ENCODE measurements around the gene MAN1A2. TPM values are rescaled to one million over a fixed set of nuclear protein-coding genes. Genes with fewer than 3 reads are reported as not detected.

MAN1A2 gene
- polyA plus RNA-seq, 1 donor from 2014 or later: 25.0 TPM

DNA sequence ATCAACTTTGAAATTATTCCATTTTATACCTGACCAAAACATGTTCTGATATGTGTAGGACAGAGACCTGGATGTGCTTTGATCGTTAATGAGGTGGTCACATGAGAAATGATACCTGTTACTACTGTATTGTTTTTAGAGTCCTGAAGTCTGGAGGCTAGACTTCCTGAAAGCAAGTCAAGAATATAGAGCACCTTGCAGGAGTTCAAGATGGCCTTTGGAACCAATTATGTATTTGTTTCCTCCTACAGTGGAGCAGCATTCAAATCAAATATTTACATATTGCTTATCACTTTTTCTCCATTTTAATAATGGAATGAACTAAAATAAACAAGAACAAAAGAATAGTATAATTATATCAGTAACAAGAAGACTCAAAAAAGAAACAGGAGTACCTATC, 155.9 kb downstream of the MAN1A2 start:
- H4K20me1 ChIP-seq (ENCODE audit: insufficient read depth): no peaks in the 10 kb centered on the region
- no peak overlapping the region for H3K9ac ChIP-seq (ENCODE audit: low read length)
- no peak overlapping the region for H2AFZ ChIP-seq (ENCODE audit: low read depth, low read length)
- no peak for TF ChIP-seq SMC3 (conservative IDR thresholded peaks at IDR 0.05; ENCODE audit: poor library complexity)
- TF ChIP-seq, protein P1, sequence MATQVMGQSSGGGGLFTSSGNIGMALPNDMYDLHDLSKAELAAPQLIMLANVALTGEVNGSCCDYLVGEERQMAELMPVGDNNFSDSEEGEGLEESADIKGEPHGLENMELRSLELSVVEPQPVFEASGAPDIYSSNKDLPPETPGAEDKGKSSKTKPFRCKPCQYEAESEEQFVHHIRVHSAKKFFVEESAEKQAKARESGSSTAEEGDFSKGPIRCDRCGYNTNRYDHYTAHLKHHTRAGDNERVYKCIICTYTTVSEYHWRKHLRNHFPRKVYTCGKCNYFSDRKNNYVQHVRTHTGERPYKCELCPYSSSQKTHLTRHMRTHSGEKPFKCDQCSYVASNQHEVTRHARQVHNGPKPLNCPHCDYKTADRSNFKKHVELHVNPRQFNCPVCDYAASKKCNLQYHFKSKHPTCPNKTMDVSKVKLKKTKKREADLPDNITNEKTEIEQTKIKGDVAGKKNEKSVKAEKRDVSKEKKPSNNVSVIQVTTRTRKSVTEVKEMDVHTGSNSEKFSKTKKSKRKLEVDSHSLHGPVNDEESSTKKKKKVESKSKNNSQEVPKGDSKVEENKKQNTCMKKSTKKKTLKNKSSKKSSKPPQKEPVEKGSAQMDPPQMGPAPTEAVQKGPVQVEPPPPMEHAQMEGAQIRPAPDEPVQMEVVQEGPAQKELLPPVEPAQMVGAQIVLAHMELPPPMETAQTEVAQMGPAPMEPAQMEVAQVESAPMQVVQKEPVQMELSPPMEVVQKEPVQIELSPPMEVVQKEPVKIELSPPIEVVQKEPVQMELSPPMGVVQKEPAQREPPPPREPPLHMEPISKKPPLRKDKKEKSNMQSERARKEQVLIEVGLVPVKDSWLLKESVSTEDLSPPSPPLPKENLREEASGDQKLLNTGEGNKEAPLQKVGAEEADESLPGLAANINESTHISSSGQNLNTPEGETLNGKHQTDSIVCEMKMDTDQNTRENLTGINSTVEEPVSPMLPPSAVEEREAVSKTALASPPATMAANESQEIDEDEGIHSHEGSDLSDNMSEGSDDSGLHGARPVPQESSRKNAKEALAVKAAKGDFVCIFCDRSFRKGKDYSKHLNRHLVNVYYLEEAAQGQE (IDR thresholded peaks at IDR 0.05; ENCODE audit: borderline replicate concordance): no peak
- TF ChIP-seq TAF1 (IDR thresholded peaks at IDR 0.05; ENCODE audit: low read depth): no peak
- no peak for TF ChIP-seq EZH2 (IDR thresholded peaks at IDR 0.05; ENCODE audit: borderline replicate concordance, insufficient read depth, low read length, poor library complexity, severe bottlenecking)
- TF ChIP-seq RAD21 (conservative IDR thresholded peaks at IDR 0.05): no peak
- TF ChIP-seq POLR2AphosphoS5 (IDR thresholded peaks at IDR 0.05): no peak
- no peak for TF ChIP-seq EP300 (conservative IDR thresholded peaks at IDR 0.05; ENCODE audit: poor library complexity, severe bottlenecking)
- TF ChIP-seq, protein P2, sequence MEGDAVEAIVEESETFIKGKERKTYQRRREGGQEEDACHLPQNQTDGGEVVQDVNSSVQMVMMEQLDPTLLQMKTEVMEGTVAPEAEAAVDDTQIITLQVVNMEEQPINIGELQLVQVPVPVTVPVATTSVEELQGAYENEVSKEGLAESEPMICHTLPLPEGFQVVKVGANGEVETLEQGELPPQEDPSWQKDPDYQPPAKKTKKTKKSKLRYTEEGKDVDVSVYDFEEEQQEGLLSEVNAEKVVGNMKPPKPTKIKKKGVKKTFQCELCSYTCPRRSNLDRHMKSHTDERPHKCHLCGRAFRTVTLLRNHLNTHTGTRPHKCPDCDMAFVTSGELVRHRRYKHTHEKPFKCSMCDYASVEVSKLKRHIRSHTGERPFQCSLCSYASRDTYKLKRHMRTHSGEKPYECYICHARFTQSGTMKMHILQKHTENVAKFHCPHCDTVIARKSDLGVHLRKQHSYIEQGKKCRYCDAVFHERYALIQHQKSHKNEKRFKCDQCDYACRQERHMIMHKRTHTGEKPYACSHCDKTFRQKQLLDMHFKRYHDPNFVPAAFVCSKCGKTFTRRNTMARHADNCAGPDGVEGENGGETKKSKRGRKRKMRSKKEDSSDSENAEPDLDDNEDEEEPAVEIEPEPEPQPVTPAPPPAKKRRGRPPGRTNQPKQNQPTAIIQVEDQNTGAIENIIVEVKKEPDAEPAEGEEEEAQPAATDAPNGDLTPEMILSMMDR (IDR thresholded peaks at IDR 0.05; ENCODE audit: poor library complexity, severe bottlenecking): no peak
- no peak for TF ChIP-seq MXI1 (conservative IDR thresholded peaks at IDR 0.05; ENCODE audit: poor library complexity, severe bottlenecking)
- H3K36me3 ChIP-seq (ENCODE audit: insufficient read depth, low read length): no peaks in the 10 kb centered on the region
- no peaks in the 10 kb centered on the region for H3K9me3 ChIP-seq (ENCODE audit: low read length)
- no peaks in the 10 kb centered on the region for H3K79me2 ChIP-seq (replicated peaks; ENCODE audit: insufficient read depth, low read length)
- H3F3A ChIP-seq (ENCODE audit: insufficient read depth, low read length, poor library complexity, severe bottlenecking): no peaks in the 10 kb centered on the region
- H3K27me3 ChIP-seq (ENCODE audit: insufficient read depth, low read depth, low read length): no peaks in the 10 kb centered on the region
- no peak overlapping the region for H3K4me2 ChIP-seq (ENCODE audit: low read length)
- no peaks in the 10 kb centered on the region for H3K9me2 ChIP-seq (ENCODE audit: insufficient read depth, low read length)
- H3K27ac ChIP-seq (ENCODE audit: low read length): no peak overlapping the region
- no peak overlapping the region for H3K4me3 ChIP-seq (ENCODE audit: low read length)

DNA sequence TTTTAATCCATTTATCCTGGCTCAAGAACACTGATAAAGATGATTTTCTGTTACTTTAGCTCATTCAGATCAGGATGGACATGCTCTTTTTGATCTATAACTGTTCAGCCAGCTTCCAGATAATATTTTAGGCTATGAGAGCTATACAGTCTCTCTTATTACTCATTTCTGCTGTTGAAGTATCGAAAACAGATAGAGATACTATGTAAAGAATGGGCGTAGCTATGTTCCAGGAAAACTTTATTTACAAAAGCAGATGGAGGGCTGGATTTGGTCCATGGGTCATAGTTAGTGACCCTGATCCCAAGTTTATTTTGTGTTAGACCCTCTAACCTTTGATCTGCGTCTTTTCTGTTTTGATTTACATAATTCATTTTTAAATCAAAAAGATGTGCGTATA, 159.8 kb downstream of the MAN1A2 start:
- Histone ChIP-seq H3K9me2 (ENCODE audit: insufficient read depth, low read length) (no peaks in the 10 kb centered on the region), H3K79me2 (replicated peaks; ENCODE audit: insufficient read depth, low read length) (no peaks in the 10 kb centered on the region), H3K9ac (ENCODE audit: low read length) (no peak overlapping the region), H2AFZ (ENCODE audit: low read depth, low read length) (no peak overlapping the region), H3K36me3 (ENCODE audit: insufficient read depth, low read length) (no peaks in the 10 kb centered on the region), H4K20me1 (ENCODE audit: insufficient read depth) (no peaks in the 10 kb centered on the region), H3K9me3 (ENCODE audit: low read length) (no peaks in the 10 kb centered on the region), H3K4me3 (ENCODE audit: low read length) (no peak overlapping the region), H3K4me2 (ENCODE audit: low read length) (no peak overlapping the region), H3K27me3 (ENCODE audit: insufficient read depth, low read depth, low read length) (no peaks in the 10 kb centered on the region), H3F3A (ENCODE audit: insufficient read depth, low read length, poor library complexity, severe bottlenecking) (no peaks in the 10 kb centered on the region), H3K27ac (ENCODE audit: low read length) (no peak overlapping the region)
- TF ChIP-seq, protein P2 (IDR thresholded peaks at IDR 0.05; ENCODE audit: poor library complexity, severe bottlenecking): no peak
- TF ChIP-seq, protein P1 (IDR thresholded peaks at IDR 0.05; ENCODE audit: borderline replicate concordance): no peak
- TF ChIP-seq EP300 (conservative IDR thresholded peaks at IDR 0.05; ENCODE audit: poor library complexity, severe bottlenecking): no peak
